ENCODE data around the gene CAPN15.

DNA sequence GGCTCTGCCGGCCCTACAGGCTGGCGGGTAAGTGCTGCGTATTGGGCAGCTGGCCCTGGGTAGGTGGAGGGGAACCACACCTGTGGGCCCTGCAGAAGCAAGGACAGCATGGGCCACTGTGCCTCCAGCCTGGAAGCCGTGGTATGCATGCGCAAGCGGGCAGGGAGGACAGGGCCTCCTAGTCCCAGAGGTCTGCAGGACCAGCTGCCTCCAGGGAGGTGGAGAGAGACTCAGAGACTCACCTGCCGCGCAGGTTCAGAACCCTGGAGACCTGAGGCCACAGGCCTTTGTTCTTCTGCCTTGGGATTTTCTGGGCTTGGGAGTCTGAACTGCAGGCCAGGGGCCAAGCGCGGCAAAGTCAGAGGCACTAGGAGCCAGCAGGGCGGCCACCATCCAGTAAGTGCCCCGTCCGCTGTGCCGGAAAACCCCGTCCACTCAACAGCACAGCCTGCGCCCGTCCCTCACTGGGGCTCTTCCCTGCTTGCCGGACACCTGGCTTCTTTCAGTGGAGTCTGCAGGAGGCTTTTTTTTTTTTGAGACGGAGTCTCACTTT, 53.5 kb downstream of the CAPN15 start:
- TF ChIP-seq POLR2A (IDR thresholded peaks at IDR 0.05) (no peak), CTCF (IDR thresholded peaks at IDR 0.05) (no peak)

Data from right lobe of liver (tissue), 4 donors.